HUES64 (cell line): ENCODE results near the gene ZMAT1. TPM values are rescaled to one million over a fixed set of nuclear protein-coding genes. Genes with fewer than 3 reads are reported as not detected.
"Not testable (repeated sequence)": the region's sequence is repeated elsewhere in the genome, so short reads cannot be mapped to it uniquely, and the experiment has no call there.

Experiments
- H3K27ac ChIP-seq: 2 replicates; pipeline ENCODE4 v1.7.0; 2013; ENCODE audit warnings: low read depth, low read length, inconsistent platforms
- H3K27me3 ChIP-seq: 2 replicates; pipeline ENCODE4 v1.6.1; 2013; ENCODE audit warnings: mild to moderate bottlenecking, low read length; ENCODE audit not compliant: insufficient read depth
- H3K36me3 ChIP-seq: 2 replicates; pipeline ENCODE4 v1.6.1; 2013; ENCODE audit warnings: mild to moderate bottlenecking, low read length; ENCODE audit not compliant: insufficient read depth
- H3K4me1 ChIP-seq: 2 replicates; pipeline ENCODE4 v1.6.1; 2013; ENCODE audit warnings: mild to moderate bottlenecking, low read length, moderate library complexity; ENCODE audit not compliant: insufficient read depth
- H3K4me3 ChIP-seq: 2 replicates; pipeline ENCODE4 v1.5.1; 2013; ENCODE audit warnings: mild to moderate bottlenecking, low read length, moderate library complexity
- H3K9ac ChIP-seq: 2 replicates; pipeline ENCODE4 v1.6.1; 2013; ENCODE audit warnings: mild to moderate bottlenecking, low read depth, low read length
- H3K9me3 ChIP-seq: 2 replicates; pipeline ENCODE4 v1.6.1; 2013; ENCODE audit warnings: low read depth, low read length; ENCODE audit not compliant: insufficient read depth
- WGBS: fragments of 150-250, 120-280 bp; methylation state at CpG from one replicate; pipeline ENCODE4 v1.1.7; 2013; ENCODE audit warnings: missing lambda C conversion rate; 5-methylcytosine and 5-hydroxymethylcytosine counted together
- polyA plus RNA-seq, 2 experiments: library from polyadenylated mRNA; stranded (reverse); fragments of 50-300 nt; gene quantifications; one replicate each; pipeline ENCODE4 v1.2.3, GENCODE V29; 2013

ZMAT1 gene
- polyA plus RNA-seq (2013, experiment 1 of 2) = 1.4 TPM
- 2.3 TPM for polyA plus RNA-seq (2013, experiment 2 of 2)

DNA sequence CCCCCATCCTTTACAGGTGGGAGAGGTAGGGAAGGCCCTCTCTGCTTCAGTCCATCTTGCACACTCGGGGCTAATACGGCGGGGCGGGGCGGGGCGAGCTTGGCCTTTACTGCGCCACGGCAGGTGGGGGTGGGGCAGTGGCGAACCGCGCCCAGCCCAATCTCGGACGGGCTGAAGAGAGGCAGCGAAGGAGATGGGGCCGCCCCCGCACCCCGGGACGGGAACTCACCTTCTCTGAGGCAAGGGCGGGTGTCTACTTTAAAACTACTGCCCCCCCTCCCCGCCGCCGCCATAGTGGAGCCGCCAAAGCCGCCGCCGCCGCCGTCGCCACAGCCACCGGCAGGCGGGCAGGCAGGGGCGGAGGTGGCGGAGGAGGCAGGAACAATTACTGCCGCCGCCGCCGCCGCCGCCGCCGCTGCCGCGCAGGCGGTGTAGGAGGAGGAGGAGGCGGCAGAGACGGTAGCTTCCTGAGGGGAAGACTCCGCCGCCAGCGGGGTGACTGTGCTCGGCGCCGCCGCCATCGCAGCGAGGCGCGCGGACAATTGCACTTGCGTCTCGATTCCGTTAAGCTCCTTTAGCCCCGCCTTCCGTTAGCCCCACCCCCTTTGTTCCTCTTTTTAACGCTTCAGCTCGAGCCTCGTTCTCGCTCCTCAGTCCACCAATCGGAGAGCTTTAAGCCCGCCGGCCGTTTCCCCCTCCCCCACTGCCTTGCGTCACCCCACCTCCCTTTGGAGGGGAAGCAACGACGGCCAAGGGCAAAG lies at the start of gene ZMAT1:
ZMAT1 (minus strand) TSS at position 540 of the 761 bp plus-strand sequence; CDS start at position 521, 19 bp downstream.
- Histone ChIP-seq H3K9ac (peak within 1 kb of the TSS; percentile 71), H3K9me3 (no peaks in the 10 kb centered on the region), H3K27me3 (peaks cover 5% of the 10 kb centered on the region; the same call in 1 of the 2 replicates), H3K4me3 (peak within 1 kb of the TSS; percentile 71), H3K36me3 (no peaks in the 10 kb centered on the region), H3K27ac (peak within 1 kb of the TSS; percentile 97), H3K4me1 (peaks cover 9% of the 10 kb centered on the region; the same call in 1 of the 2 replicates)
- 0% methylated on average over 65 of the region's 74 CpGs for WGBS

DNA sequence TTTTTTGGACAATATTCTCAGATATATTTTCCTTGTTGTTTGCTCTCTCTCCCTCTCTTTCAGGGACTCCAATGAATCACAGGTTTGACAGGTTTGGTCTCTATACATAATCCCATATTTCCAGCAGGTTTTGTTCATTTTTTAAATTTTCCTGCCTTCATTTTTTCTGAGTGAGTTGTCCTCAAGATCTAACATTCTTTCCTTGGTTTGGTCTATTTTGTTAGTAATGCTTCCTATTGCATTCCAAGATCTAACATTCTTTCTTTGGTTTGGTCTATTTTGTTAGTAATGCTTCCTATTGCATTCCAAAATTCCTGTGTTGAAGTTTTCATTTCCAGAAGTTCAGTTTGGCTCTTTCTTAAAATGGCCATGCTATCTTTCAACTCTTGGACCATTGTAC lies 45.3 kb upstream of the ZMAT1 start:
- no peaks in the 10 kb centered on the region for H3K9me3 ChIP-seq
- H3K4me3 ChIP-seq = no peak overlapping the region
- no peaks in the 10 kb centered on the region for H3K36me3 ChIP-seq
- no peaks in the 10 kb centered on the region for H3K4me1 ChIP-seq
- no peak overlapping the region for H3K27ac ChIP-seq
- no peak overlapping the region for H3K9ac ChIP-seq
- H3K27me3 ChIP-seq = no peaks in the 10 kb centered on the region

DNA sequence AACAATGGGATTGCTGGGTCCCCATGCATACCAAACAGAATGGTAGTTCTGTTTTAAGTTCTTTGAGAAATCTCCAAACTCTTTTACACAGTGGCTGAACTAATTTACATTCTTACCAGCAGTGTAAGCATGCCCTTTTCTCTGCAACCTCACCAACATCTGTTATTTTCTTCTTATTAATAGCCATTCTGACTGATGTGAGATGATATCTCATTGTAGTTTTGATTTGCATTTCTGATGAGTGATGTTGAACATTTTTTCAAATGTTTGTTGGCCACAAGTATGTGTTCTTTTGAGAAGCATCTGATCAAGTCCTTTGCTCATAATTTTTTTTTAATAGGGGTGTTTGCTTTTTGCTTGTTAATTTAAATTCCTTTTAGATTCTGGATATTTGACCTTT lies 41.2 kb upstream of the ZMAT1 start:
- no peaks in the 10 kb centered on the region for H3K27me3 ChIP-seq
- H3K9me3 ChIP-seq = no peaks in the 10 kb centered on the region
- H3K9ac ChIP-seq = no peak overlapping the region
- H3K4me1 ChIP-seq = no peaks in the 10 kb centered on the region
- no peak overlapping the region for H3K27ac ChIP-seq
- no peaks in the 10 kb centered on the region for H3K36me3 ChIP-seq
- no peak overlapping the region for H3K4me3 ChIP-seq

DNA sequence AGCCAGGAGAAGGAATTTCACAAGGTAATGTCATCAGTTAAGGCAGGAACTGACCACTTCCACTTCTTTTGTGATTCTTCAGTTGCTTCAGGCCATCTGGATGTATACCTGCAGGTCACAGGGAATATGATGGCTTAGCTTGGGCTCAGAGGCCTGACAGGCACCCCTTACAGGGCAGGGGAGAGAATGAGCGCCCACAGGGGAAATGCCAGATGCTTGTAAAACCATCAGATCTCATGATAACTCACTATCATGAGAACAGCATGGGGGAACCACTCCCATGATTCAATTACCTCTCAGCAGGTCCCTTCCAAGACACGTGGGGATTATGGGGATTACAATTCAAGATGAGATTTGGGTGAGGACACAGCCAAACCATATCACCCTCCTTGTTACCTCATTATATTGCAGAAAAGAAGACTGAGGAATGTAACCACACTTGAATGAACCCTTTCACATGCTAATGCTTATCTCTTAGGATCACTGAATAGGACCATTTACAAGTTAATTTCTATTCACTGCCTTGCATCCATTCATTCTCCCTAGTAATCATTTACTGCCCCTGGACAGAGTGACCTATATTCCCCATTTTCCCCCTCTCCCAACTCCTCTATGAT lies 33.2 kb upstream of the ZMAT1 start:
- Histone ChIP-seq H3K27ac (peak overlapping the region; percentile 79; the same call in 1 of the 2 replicates), H3K9me3 (peaks cover 13% of the 10 kb centered on the region), H3K27me3 (peaks cover 20% of the 10 kb centered on the region)
- H3K4me1 ChIP-seq, H3K36me3 ChIP-seq, H3K9ac ChIP-seq, H3K4me3 ChIP-seq: not testable (repeated sequence)
- WGBS = 89% methylated on average over 1 of the region's 2 CpGs

DNA sequence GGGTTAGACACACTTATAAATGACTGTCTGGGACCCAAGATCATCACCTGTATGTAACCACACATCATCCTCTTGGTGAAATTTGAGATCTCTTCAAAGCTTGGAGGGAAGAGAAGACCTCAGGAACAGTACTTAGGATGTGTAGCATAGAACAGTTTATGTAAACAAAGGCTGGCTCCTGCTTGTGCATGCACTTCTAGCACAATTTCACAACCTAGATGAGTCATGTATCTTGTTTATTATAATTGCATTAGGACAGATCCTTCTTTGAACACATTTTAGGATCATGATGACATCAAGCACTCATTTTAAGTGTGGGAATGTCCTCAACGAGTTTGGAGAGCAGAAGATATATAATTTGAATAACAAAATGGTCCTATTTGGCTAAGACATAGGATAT lies 26.3 kb upstream of the ZMAT1 start:
- Histone ChIP-seq H3K4me3 (no peak overlapping the region), H3K27me3 (peaks cover 36% of the 10 kb centered on the region), H3K36me3 (no peaks in the 10 kb centered on the region), H3K4me1 (peaks cover 7% of the 10 kb centered on the region), H3K27ac (no peak overlapping the region), H3K9me3 (no peaks in the 10 kb centered on the region), H3K9ac (no peak overlapping the region)
- WGBS = 83% methylated on average over 1 of the region's 1 CpG

DNA sequence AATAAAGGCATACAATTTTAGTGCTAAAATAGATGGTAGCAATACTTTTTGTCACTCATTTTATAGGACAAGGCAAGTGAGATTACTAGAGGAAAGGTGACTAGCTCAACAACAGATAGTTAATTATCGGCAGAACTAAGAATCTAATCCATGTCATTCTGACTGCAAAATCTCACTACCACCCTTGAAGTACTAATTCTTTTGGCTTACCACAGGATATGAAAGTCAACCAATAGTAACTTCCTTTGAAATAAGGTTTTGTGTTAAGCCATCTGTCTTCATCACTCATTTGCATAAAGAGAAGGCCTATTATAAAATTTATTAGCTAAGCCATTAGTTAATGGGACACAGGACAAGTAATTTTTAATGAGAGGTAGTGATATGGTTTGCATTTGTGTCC lies 25.3 kb upstream of the ZMAT1 start:
- H3K27me3 ChIP-seq = peaks cover 32% of the 10 kb centered on the region
- 82% methylated on average over 1 of the region's 1 CpG for WGBS
- no peaks in the 10 kb centered on the region for H3K9me3 ChIP-seq
- no peaks in the 10 kb centered on the region for H3K36me3 ChIP-seq
- no peak overlapping the region for H3K9ac ChIP-seq
- no peak overlapping the region for H3K27ac ChIP-seq
- H3K4me3 ChIP-seq = no peak overlapping the region
- peaks cover 7% of the 10 kb centered on the region for H3K4me1 ChIP-seq

DNA sequence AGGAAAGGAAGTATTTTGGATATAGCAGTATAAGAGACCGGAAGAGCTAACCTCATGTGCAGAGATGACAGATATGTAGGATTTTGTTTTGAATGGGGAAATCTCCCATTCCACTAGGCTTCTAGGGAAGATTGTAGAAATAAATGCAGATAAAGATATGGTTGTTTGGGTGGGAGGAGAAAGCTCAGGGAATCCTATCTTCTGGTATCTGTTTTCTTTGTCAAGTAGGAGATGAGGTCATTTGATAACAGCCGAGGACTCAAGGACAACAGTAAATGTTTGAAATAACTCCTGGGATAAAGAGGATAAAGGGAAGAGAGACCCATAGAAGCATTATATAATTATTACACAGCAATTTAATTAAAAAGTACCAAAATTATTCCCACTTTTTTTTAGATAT lies 24.7 kb upstream of the ZMAT1 start:
- WGBS = 86% methylated on average over 1 of the region's 2 CpGs

DNA sequence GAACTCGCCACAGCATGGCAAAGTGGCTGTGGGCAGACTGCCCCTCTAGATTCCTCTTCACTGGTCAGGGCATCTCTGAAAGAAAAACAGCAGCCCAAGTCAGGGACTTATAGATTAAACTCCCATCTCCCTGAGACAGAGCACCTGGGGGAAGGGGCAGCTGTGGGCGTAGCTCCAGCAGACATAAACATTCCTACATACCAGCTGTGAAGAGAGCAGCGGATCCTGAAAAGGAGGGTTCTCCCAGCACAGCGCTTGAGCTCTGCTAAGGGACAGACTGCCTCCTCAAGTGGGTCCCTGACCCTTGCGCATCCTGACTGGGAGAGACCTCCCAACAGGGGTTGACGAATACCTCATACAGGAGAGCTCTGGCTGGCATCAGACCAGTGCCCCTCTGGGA lies 18.8 kb upstream of the ZMAT1 start:
- H3K4me1 ChIP-seq = no peaks in the 10 kb centered on the region
- no peak overlapping the region for H3K4me3 ChIP-seq
- no peak overlapping the region for H3K27ac ChIP-seq
- no peaks in the 10 kb centered on the region for H3K27me3 ChIP-seq
- WGBS = 88% methylated on average over 5 of the region's 6 CpGs
- H3K9ac ChIP-seq = no peak overlapping the region
- H3K9me3 ChIP-seq = no peaks in the 10 kb centered on the region
- H3K36me3 ChIP-seq = no peaks in the 10 kb centered on the region

More for the DNA sequence above, 24.7 kb upstream of the ZMAT1 start:
- H3K9me3 ChIP-seq = no peaks in the 10 kb centered on the region
- H3K27ac ChIP-seq = no peak overlapping the region
- H3K36me3 ChIP-seq = no peaks in the 10 kb centered on the region
- no peak overlapping the region for H3K9ac ChIP-seq
- H3K4me3 ChIP-seq = no peak overlapping the region
- H3K27me3 ChIP-seq = peaks cover 26% of the 10 kb centered on the region
- peaks cover 7% of the 10 kb centered on the region for H3K4me1 ChIP-seq

DNA sequence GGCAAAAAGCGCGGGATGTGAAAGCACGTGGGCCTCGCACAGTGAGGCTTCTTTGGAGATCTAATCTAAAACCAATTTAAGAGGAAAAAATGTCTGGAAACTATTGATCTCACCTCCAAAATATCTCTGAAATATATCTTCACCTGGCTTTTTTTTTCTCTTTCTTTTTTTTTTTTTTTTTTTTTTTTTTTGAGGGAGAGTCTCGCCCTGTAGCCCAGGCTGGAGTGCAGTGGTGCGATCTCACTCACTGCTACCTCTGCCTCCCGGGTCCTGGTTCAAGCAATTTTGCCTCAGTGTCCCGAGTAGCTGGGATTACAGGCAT lies 383 bp upstream of the ZMAT1 start:
- peaks cover 3% of the 10 kb centered on the region; the same call in 1 of the 2 replicates for H3K4me1 ChIP-seq
- H3K4me3 ChIP-seq = no peak overlapping the region
- no peaks in the 10 kb centered on the region for H3K36me3 ChIP-seq
- H3K9ac ChIP-seq = no peak overlapping the region
- 96% methylated on average over 4 of the region's 8 CpGs for WGBS
- no peaks in the 10 kb centered on the region for H3K9me3 ChIP-seq
- H3K27me3 ChIP-seq = peaks cover 5% of the 10 kb centered on the region; the same call in 1 of the 2 replicates
- H3K27ac ChIP-seq = no peak overlapping the region

DNA sequence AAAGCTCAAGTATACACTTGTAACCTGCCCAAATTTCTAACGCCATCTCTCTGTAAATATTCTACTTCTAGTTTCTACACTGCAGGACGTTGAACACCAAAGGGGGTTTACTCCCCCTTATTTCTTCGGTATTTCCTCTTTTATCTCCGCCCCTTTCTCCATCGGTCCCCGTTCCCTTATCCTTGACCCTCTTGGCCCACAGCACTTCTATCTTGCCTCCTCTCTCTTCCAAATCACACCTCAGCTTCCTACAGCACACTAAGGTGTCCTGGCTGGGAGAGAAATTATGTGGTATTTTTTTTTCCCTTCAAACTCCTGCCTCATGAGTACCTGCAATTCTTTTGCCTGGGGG lies 715 bp downstream of the ZMAT1 start:
- H3K9me3 ChIP-seq = no peaks in the 10 kb centered on the region
- peak overlapping the region; percentile 71 for H3K4me3 ChIP-seq
- H3K4me1 ChIP-seq = peaks cover 11% of the 10 kb centered on the region; the same call in 1 of the 2 replicates
- H3K27me3 ChIP-seq = peaks cover 5% of the 10 kb centered on the region; the same call in 1 of the 2 replicates
- H3K36me3 ChIP-seq = no peaks in the 10 kb centered on the region
- peak overlapping the region; percentile 97; the same call in 1 of the 2 replicates for H3K27ac ChIP-seq
- WGBS = 11% methylated on average over 6 of the region's 6 CpGs
- H3K9ac ChIP-seq = peak overlapping the region; percentile 71

DNA sequence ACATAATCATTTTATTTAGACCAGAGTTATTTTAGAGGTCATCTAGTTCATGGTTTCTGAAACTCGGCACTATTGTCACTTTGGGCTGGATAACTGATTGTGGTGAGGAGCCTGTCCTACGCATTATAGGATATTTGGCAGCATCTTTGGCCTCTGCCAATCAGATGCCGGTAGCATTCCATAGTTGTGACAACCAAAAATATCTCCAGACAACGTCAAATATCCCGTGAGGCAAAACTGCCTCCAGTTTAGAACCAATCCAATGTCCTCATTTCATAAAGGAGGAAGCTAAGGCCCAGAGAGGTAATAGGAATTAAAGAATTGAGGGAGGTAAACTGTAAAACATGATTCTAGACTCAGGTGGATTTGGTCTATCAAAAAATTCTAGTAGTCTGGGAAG lies 6.1 kb downstream of the ZMAT1 start:
- Histone ChIP-seq H3K4me3 (no peak overlapping the region), H3K27ac (no peak overlapping the region), H3K9ac (no peak overlapping the region), H3K4me1 (peaks cover 11% of the 10 kb centered on the region; the same call in 1 of the 2 replicates), H3K9me3 (no peaks in the 10 kb centered on the region), H3K36me3 (no peaks in the 10 kb centered on the region), H3K27me3 (no peaks in the 10 kb centered on the region)
- WGBS = 94% methylated on average over 4 of the region's 5 CpGs
